Psoas muscle (tissue), 8 donors: ENCODE data around the gene STMN3. TPM values are rescaled to one million over a fixed set of nuclear protein-coding genes. Genes with fewer than 3 reads are reported as not detected.
A peak's percentile ranks its signal among the peaks of the same experiment; 100 is the strongest.
"Not testable (repeated sequence)": the region's sequence is repeated elsewhere in the genome, so short reads cannot be mapped to it uniquely, and the experiment has no call there.

Experiments used
- ATAC-seq, 4 donors: fragments of 200-7000 bp; cut with Tn5 transposase; one replicate each; pipeline ENCODE4 v1.9.1; 2020; ENCODE audit warnings: moderate library complexity in 3 of 4, mild to moderate bottlenecking in 2 of 4
- DNase-seq, 2 donors: peaks; one replicate each; pipeline ENCODE4 v3.0.0-alpha.2; 2020
- H3K27ac ChIP-seq: fragments of 200-600 bp; one replicate; pipeline ENCODE4 v1.8.0; 2022
- H3K27me3 ChIP-seq, 3 donors: fragments of 200-600 bp in 1 of 3; one replicate each; pipeline versions ENCODE4 v1.6.1 to v1.8.0; 2013 to 2022; ENCODE audit warnings: low read length in 2 of 3, mild to moderate bottlenecking in 2 of 3, moderate library complexity in 1 of 3; ENCODE audit not compliant: insufficient read depth in 3 of 3
- H3K36me3 ChIP-seq, 2 donors: fragments of 200-600 bp in 1 of 2; one replicate each; pipeline versions ENCODE4 v1.6.1 to v1.8.0; 2013 to 2022; ENCODE audit warnings: low read depth in 1 of 2, mild to moderate bottlenecking in 1 of 2, moderate library complexity in 1 of 2; ENCODE audit not compliant: insufficient read depth in 1 of 2
- H3K4me1 ChIP-seq: fragments of 200-600 bp; one replicate; pipeline ENCODE4 v1.8.0; 2022
- H3K4me3 ChIP-seq: fragments of 200-600 bp; one replicate; pipeline ENCODE4 v1.8.0; 2022; ENCODE audit warnings: mild to moderate bottlenecking
- H3K9me3 ChIP-seq: fragments of 200-600 bp; one replicate; pipeline ENCODE4 v1.8.0; 2022
- WGBS, 3 donors: extraction: QIAGEN DNeasy Blood & Tissue Kit; methylation state at CpG; one replicate each; pipeline versions ENCODE4 v1.1.6 to v1.1.7; 2013; 5-methylcytosine and 5-hydroxymethylcytosine counted together
- intact Hi-C, 2 donors: fragments of 100-400 bp; cut with DNase I; formaldehyde crosslinking; loops; one replicate each; pipeline versions ENCODE4 v1.11.0 to v1.14.2; 2022
- polyA plus RNA-seq, 3 donors: library from polyadenylated mRNA; stranded (reverse); fragments of 200-250 nt; gene quantifications; one replicate each; pipeline ENCODE4 v1.2.3, GENCODE V29; 2013
- total RNA-seq, 4 donors: library from RNA; stranded (reverse); fragmentation: NEBNext Ultra II Directional in 2 of 4; extraction: Animal tissue kit (Norgen Biotek cat#: 25700) in 2 of 4; gene quantifications; one replicate each; pipeline versions ENCODE4 v1.2.1 to v1.2.4, GENCODE V29; 2021 to 2023
- TF ChIP-seq, protein P1 (sequence below): fragments of 200-600 bp; IDR thresholded peaks from one replicate; pipeline ENCODE4 v1.8.0; 2022; ENCODE audit warnings: antibody characterized with exemption
- donor health status: healthy with polysubstance abuse.
- donor health status: DM: no; HTN: no; CAD: no; lungs with moderate emphysema.
- donor health status: Bipolar disorder and iron deficiency.
- donor health status: healthy.
- donor health status: DM: yes; HTN: yes; CAD: no.
- donor health status: DM: no; HTN: no; CAD: no.
- donor health status: DM: no; HTN: no; CAD: no.
- donor health status: DM: yes; HTN: yes; CAD: no.

Gene STMN3
- total and polyA plus RNA-seq, 7 donors = 1.0 to 3.1 (median 2.4) TPM

DNA sequence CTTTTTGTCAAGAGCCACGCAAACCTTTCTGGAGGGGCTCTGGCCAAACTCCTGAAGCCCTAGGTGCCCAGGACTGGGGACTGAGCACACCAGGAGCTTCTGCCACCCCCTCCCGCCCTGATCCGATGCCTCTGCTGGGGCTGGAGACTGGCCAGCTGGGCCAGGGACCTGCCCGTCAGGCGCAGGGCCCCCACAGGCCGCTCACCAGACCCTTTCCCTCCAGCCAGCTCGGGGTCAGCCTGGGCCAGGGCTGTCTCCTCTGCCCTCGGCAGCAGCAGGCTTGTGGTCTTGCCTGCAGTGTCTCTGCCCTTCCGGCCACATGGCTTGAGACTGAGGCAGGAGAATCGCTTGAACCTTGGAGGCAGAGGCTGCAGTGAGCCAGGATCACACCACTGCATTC, 19.4 kb upstream of the STMN3 start:
- TF ChIP-seq, protein P1, sequence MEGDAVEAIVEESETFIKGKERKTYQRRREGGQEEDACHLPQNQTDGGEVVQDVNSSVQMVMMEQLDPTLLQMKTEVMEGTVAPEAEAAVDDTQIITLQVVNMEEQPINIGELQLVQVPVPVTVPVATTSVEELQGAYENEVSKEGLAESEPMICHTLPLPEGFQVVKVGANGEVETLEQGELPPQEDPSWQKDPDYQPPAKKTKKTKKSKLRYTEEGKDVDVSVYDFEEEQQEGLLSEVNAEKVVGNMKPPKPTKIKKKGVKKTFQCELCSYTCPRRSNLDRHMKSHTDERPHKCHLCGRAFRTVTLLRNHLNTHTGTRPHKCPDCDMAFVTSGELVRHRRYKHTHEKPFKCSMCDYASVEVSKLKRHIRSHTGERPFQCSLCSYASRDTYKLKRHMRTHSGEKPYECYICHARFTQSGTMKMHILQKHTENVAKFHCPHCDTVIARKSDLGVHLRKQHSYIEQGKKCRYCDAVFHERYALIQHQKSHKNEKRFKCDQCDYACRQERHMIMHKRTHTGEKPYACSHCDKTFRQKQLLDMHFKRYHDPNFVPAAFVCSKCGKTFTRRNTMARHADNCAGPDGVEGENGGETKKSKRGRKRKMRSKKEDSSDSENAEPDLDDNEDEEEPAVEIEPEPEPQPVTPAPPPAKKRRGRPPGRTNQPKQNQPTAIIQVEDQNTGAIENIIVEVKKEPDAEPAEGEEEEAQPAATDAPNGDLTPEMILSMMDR = no peak
- H3K27ac ChIP-seq = no peak overlapping the region
- H3K4me1 ChIP-seq = no peaks in the 10 kb centered on the region
- intact Hi-C loops = no loop called here
- ATAC-seq (no peak), DNase-seq (no peak)
- 87 to 95% (median 91%) methylated on average over 9 to 10 of the region's 10 CpGs for WGBS, 3 donors
- no peaks in the 10 kb centered on the region for H3K9me3 ChIP-seq
- H3K4me3 ChIP-seq = no peak overlapping the region
- H3K36me3 ChIP-seq = peaks cover 3 to 65% of the 10 kb centered on the region in 2 donors
- no peaks in the 10 kb centered on the region for H3K27me3 ChIP-seq

DNA sequence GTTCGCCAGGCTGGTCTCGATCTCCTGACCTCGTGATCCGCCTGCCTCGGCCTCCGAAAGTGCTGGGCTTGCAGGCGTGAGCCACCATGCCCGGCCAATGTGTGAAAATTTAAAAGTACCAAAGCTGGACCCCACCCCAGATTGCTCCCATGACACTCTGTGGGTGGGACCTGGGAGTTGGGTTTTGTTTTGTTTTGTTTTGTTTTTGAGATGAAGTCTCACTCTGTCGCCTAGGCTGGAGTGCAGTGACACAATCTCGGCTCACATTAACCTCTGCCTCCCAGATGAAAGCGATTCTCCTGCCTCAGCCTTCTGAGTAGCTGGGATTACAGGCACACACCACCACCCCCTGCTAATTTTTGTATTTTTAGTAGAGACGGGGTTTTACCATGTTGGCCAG, 18.5 kb upstream of the STMN3 start:
- intact Hi-C loops, ATAC-seq, H3K27me3 ChIP-seq, DNase-seq, H3K4me1 ChIP-seq, H3K9me3 ChIP-seq, H3K4me3 ChIP-seq, H3K27ac ChIP-seq: not testable (repeated sequence)
- H3K36me3 ChIP-seq = peaks cover 6 to 66% of the 10 kb centered on the region in 2 donors
- WGBS, 3 donors = 94 to 95% (median 94%) methylated on average over 12 of the region's 12 CpGs

DNA sequence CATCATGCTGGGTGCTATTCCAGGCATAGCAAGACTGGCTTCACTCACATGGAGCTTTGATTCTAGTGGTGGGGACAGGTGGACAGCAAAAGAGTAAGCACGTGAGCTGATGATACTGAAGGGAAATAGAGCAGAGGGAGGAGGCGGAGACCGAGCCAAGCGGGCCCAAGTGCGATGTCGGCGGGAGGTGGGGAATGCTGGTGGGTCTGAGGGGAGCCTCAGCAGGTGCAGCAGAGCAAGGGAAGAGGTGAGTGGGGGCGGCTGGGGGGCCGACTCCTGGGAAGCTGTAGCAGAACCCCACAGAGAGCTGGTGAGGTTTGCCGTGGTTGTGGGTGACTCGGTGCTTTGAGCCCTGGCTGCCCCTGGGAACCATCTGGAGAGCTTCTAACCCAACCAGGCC, 15.1 kb upstream of the STMN3 start:
- no peak overlapping the region for H3K27ac ChIP-seq
- H3K36me3 ChIP-seq = peaks cover 4 to 62% of the 10 kb centered on the region in 2 donors
- no peak overlapping the region for H3K4me3 ChIP-seq
- TF ChIP-seq, protein P1 = no peak
- DNase-seq (no peak), ATAC-seq (no peak)
- WGBS, 3 donors = 93 to 94% (median 93%) methylated on average over 11 of the region's 11 CpGs
- H3K27me3 ChIP-seq = no peaks in the 10 kb centered on the region
- intact Hi-C loops = no loop called here
- no peaks in the 10 kb centered on the region for H3K9me3 ChIP-seq
- H3K4me1 ChIP-seq = no peaks in the 10 kb centered on the region

DNA sequence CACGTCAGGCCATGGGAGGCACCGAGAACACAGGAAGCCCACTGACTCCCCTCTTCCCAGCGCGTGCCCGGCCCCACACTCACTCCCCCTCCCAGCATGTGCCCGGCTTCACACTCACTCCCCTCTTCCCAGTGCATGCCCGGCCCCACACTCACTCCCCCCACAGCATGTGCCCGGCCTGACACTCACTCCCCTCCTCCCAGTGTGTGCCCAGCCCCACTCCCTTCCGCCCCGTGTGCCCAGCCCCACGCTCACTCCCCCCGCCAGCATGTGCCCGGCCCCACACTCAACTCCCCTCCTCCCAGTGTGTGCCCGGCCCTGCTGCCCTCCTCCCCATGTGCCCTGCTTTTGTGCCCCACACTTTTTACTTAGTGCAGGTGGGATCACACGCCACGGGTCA, 14.6 kb upstream of the STMN3 start:
- Histone ChIP-seq H3K4me3 (no peak overlapping the region), H3K27me3 (no peaks in the 10 kb centered on the region), H3K4me1 (no peaks in the 10 kb centered on the region), H3K36me3 (peaks cover 7 to 62% of the 10 kb centered on the region in 2 donors), H3K9me3 (no peaks in the 10 kb centered on the region), H3K27ac (no peak overlapping the region)
- TF ChIP-seq, protein P1 = no peak
- DNase-seq = no peak
- intact Hi-C loops = no loop called here
- 90 to 92% (median 92%) methylated on average over 15 to 16 of the region's 16 CpGs for WGBS, 3 donors
- ATAC-seq = no peak

DNA sequence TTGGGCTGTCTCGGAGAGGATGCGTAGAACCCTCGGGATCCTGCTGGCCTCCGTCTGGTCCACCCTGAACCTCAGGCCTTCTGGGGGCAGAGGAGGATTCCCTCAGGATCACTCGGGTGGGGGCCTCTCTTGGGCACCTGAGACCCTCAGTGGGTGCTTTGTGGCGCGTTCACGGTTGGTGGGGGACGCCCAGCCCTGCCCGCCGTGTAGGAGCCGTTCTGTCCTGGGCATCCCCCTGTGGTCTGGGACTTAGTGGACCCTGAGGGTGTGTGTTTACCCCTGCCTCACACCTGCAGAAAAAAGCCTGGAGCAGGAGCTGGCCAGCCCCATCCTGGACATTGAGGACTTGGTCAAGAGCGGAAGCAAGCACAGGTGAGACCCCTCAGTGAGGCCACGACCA, 12.5 kb upstream of the STMN3 start:
- TF ChIP-seq, protein P1 = no peak
- Histone ChIP-seq H3K4me3 (no peak overlapping the region), H3K27ac (no peak overlapping the region), H3K36me3 (peaks cover 12 to 69% of the 10 kb centered on the region in 2 donors), H3K27me3 (no peaks in the 10 kb centered on the region), H3K4me1 (no peaks in the 10 kb centered on the region), H3K9me3 (no peaks in the 10 kb centered on the region)
- intact Hi-C loops = no loop called here
- ATAC-seq (peak in 1 of 4 donors; percentile 29), DNase-seq (no peak)
- 92 to 95% (median 94%) methylated on average over 14 of the region's 14 CpGs for WGBS, 3 donors
